Activated CD4-positive, alpha-beta T cell treated with anti-CD3 and anti-CD28 coated beads, Interleukin-2, amount 10 ng/mL, durations not matched to agents 7 days and 5 days (primary cell): ENCODE results near the gene STK32B. TPM values are rescaled to one million over a fixed set of nuclear protein-coding genes. Genes with fewer than 3 reads are reported as not detected.
"Not testable (repeated sequence)": the region's sequence is repeated elsewhere in the genome, so short reads cannot be mapped to it uniquely, and the experiment has no call there.

Experiments used
- CTCF ChIA-PET: fragments of 350-600 bp; sonication (Branson Sonifier 250); formaldehyde crosslinking; loops from one replicate; lab custom pipeline; 2021; ENCODE audit warnings: antibody characterized with exemption; lab: Charles Lee
- POLR2A ChIA-PET: fragments of 350-600 bp; sonication (Branson Sonifier 250); formaldehyde crosslinking; loops from one replicate; lab custom pipeline; 2021; ENCODE audit warnings: antibody characterized with exemption; lab: Charles Lee
- DNase-seq: peaks from one replicate; pipeline ENCODE4 v3.0.0-alpha.2; 2020
- H3K27ac Mint-ChIP-seq: one replicate; pipeline ENCODE4 v1.8.0; 2021; ENCODE audit warnings: mild to moderate bottlenecking, moderate library complexity, mixed read lengths
- H3K27me3 Mint-ChIP-seq: one replicate; pipeline ENCODE4 v1.8.0; 2021; ENCODE audit warnings: mixed read lengths
- H3K36me3 Mint-ChIP-seq: one replicate; pipeline ENCODE4 v1.8.0; 2021; ENCODE audit warnings: low read depth, mixed read lengths
- H3K4me1 Mint-ChIP-seq: one replicate; pipeline ENCODE4 v1.8.0; 2021; ENCODE audit warnings: mixed read lengths
- H3K4me3 Mint-ChIP-seq: one replicate; pipeline ENCODE4 v1.8.0; 2021; ENCODE audit warnings: mild to moderate bottlenecking, moderate library complexity, mixed read lengths
- H3K9me3 Mint-ChIP-seq: one replicate; pipeline ENCODE4 v1.8.0; 2021; ENCODE audit warnings: mixed read lengths
- total RNA-seq, 2 experiments: library from RNA; stranded (reverse); gene quantifications; one replicate each; pipeline ENCODE4 v1.2.3, GENCODE V29; 2021

STK32B gene
- total RNA-seq, 2 experiments from 2014 or later = not detected

DNA sequence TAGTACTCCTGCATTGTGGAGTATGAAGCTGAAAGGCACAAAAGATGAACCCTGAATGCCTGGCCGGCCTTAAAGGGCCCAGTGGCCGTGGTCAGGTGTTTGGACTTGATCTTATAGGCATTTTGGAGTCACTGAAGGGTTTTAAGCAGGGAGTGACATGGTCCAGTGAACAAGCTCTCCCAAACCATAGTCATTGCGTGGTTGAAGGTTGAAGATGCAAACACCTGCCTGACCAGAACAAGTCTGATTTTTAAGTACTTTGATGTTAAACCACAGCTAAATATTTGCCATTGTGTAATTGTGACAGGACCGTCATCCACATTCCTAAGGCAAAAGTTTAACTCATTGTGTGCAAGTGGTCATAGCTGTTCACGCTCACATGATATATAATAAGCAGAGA, 3.3 kb downstream of the STK32B start:
- peaks cover 36% of the 10 kb centered on the region for H3K27me3 Mint-ChIP-seq

DNA sequence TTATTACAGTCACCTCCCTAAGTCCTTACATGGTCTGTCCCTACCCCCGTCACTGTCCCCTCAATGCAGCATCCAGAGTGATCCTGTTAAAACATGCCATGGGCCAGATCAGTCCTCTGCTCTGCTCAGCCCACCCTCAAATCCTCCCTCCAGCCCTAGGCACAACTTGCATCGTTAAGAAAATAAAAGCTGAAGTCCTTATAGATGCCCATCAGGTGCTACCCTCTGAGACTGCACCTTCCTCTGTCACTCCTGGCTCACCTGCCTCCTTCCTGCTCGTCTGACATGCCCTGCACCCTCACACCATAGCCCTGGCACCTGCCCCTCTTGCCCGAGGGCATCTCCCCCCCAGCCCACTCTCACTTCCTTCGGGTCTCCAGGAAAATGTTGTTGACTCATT, 4.1 kb downstream of the STK32B start:
- no peak overlapping the region for H3K27ac Mint-ChIP-seq
- peaks cover 31% of the 10 kb centered on the region for H3K27me3 Mint-ChIP-seq
- no peak overlapping the region for H3K4me3 Mint-ChIP-seq
- H3K4me1 Mint-ChIP-seq = peaks cover 6% of the 10 kb centered on the region
- POLR2A ChIA-PET = no interaction called here
- H3K36me3 Mint-ChIP-seq = no peaks in the 10 kb centered on the region
- CTCF ChIA-PET = no interaction called here
- H3K9me3 Mint-ChIP-seq = no peaks in the 10 kb centered on the region
- DNase-seq = no peak

More for the DNA sequence above, 3.3 kb downstream of the STK32B start:
- Mint-ChIP-seq H3K4me3 (no peak overlapping the region), H3K36me3 (no peaks in the 10 kb centered on the region), H3K9me3 (no peaks in the 10 kb centered on the region), H3K4me1 (peaks cover 6% of the 10 kb centered on the region), H3K27ac (no peak overlapping the region)
- POLR2A ChIA-PET = no interaction called here
- CTCF ChIA-PET = no interaction called here
- DNase-seq = no peak

GRCh38 chr4:5066101-5066500, 14.8 kb downstream of the STK32B start:
- no peak for DNase-seq
- CTCF ChIA-PET = no interaction called here
- Mint-ChIP-seq H3K4me1 (no peaks in the 10 kb centered on the region), H3K4me3 (no peak overlapping the region), H3K27ac (no peak overlapping the region), H3K9me3 (peaks cover 12% of the 10 kb centered on the region), H3K36me3 (no peaks in the 10 kb centered on the region), H3K27me3 (peaks cover 4% of the 10 kb centered on the region)
- POLR2A ChIA-PET = interaction anchor here (0.6 kb wide), 1 partner anchor 16 kb away, joined by 3 read pairs; no protein-coding TSS in a partner anchor

GRCh38 chr4:5066968-5067367, 15.7 kb downstream of the STK32B start:
- CTCF ChIA-PET, POLR2A ChIA-PET: not testable (repeated sequence)

DNA sequence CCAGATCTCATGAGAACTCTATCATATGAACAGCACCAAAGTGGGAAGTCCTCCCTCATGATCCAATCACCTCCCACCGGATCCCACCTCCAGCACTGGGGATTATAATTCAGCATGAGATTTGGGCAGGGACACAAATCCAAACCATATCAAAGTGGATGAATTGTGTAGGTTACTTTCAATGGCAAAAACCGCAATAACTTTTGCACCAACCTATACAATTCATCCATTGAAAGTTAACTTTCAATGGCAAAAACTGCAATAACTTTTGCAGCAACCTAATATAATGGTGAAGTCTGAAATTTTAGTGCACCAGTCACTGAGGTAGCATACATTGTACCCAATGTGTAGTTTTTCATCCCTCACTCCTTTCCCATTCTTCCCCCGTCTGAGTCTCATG, 16.6 kb downstream of the STK32B start:
- H3K4me3 Mint-ChIP-seq = no peak overlapping the region
- no peak for DNase-seq
- H3K4me1 Mint-ChIP-seq = no peaks in the 10 kb centered on the region
- H3K27ac Mint-ChIP-seq = no peak overlapping the region
- H3K27me3 Mint-ChIP-seq = no peaks in the 10 kb centered on the region
- H3K36me3 Mint-ChIP-seq = no peaks in the 10 kb centered on the region
- ChIA-PET POLR2A (no interaction called here), CTCF (no interaction called here)
- H3K9me3 Mint-ChIP-seq = peaks cover 12% of the 10 kb centered on the region

More at GRCh38 chr4:5066968-5067367, 15.7 kb downstream of the STK32B start:
- H3K27ac Mint-ChIP-seq, H3K4me1 Mint-ChIP-seq, H3K27me3 Mint-ChIP-seq, H3K4me3 Mint-ChIP-seq, DNase-seq, H3K36me3 Mint-ChIP-seq: not testable (repeated sequence)
- H3K9me3 Mint-ChIP-seq = peaks cover 12% of the 10 kb centered on the region

- CTCF ChIA-PET = no interaction called here
- POLR2A ChIA-PET = no interaction called here
- no peak overlapping the region for H3K4me3 Mint-ChIP-seq
- no peak for DNase-seq
- peaks cover 12% of the 10 kb centered on the region for H3K9me3 Mint-ChIP-seq
- no peak overlapping the region for H3K27ac Mint-ChIP-seq
- no peaks in the 10 kb centered on the region for H3K4me1 Mint-ChIP-seq
- H3K27me3 Mint-ChIP-seq = no peaks in the 10 kb centered on the region
- no peaks in the 10 kb centered on the region for H3K36me3 Mint-ChIP-seq
Observed at GRCh38 chr4:5069901-5070300, 18.6 kb downstream of the STK32B start.

DNA sequence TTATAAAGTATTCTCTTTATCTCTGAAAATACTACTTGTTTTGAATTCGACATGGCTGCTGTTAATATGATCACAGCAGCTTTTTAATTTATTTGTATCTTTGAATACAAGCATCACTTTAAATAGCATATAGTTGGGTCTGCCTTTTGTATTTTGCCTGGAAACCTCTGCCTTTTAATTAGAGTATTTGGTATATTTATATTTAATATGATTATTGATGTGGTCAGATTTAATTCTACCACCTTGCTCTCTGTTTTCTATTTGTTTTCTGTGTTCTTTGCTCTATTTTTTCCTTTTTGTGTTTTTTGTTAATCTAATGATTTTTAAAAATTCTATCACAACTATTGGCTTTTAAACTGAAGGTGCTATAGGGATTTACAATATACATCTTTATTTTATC, 21.7 kb downstream of the STK32B start:
- ChIA-PET POLR2A (no interaction called here), CTCF (no interaction called here)
- Mint-ChIP-seq H3K27ac (no peak overlapping the region), H3K4me3 (no peak overlapping the region), H3K27me3 (no peaks in the 10 kb centered on the region), H3K4me1 (no peaks in the 10 kb centered on the region), H3K9me3 (peaks cover 12% of the 10 kb centered on the region), H3K36me3 (no peaks in the 10 kb centered on the region)
- no peak for DNase-seq

DNA sequence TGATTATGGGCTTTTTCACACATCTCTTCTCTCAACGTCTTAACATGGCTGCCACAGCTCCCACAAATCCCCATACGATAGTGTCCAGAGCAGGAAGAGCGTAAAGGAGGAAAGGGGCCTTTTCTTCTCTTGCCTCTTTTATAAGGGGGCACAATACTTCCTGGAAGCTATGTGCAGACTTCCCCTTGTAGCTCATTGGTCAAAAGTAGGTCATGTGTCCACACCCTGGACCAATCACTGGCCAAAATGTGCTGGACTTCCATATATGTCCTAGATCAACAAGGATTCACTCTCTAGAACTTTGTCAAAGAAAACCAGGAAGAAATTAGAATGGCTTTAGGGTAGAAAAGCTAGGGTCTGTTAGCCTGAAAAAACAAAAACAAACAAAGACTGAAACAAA, 26.7 kb downstream of the STK32B start:
- H3K4me3 Mint-ChIP-seq = no peak overlapping the region
- no peaks in the 10 kb centered on the region for H3K4me1 Mint-ChIP-seq
- peaks cover 10% of the 10 kb centered on the region for H3K9me3 Mint-ChIP-seq
- H3K27me3 Mint-ChIP-seq = no peaks in the 10 kb centered on the region
- H3K27ac Mint-ChIP-seq = no peak overlapping the region
- POLR2A ChIA-PET = no interaction called here
- CTCF ChIA-PET = no interaction called here
- no peaks in the 10 kb centered on the region for H3K36me3 Mint-ChIP-seq
- no peak for DNase-seq

DNA sequence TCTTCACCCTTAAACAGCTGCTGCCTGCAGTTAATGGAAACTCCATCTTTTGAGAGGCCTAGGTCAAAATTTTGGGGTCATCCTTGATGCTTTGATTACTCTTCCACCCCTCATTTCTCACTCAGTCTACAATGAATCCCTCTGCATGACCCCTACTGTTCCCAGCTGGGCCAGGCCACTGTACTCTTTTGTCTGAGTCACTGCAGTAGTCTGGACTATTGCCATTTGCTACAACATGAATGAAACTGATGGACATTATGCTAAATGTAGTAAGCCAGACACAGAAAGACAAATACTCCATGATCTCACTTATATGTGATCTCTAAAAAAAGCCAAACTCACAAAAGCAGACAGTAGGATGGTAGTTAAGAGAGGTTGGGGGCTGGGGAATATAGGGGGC, 28.3 kb downstream of the STK32B start:
- Mint-ChIP-seq H3K4me3 (no peak overlapping the region), H3K27me3 (no peaks in the 10 kb centered on the region), H3K36me3 (no peaks in the 10 kb centered on the region), H3K9me3 (peaks cover 10% of the 10 kb centered on the region), H3K27ac (no peak overlapping the region), H3K4me1 (no peaks in the 10 kb centered on the region)
- DNase-seq = no peak
- CTCF ChIA-PET = no interaction called here
- POLR2A ChIA-PET = no interaction called here

DNA sequence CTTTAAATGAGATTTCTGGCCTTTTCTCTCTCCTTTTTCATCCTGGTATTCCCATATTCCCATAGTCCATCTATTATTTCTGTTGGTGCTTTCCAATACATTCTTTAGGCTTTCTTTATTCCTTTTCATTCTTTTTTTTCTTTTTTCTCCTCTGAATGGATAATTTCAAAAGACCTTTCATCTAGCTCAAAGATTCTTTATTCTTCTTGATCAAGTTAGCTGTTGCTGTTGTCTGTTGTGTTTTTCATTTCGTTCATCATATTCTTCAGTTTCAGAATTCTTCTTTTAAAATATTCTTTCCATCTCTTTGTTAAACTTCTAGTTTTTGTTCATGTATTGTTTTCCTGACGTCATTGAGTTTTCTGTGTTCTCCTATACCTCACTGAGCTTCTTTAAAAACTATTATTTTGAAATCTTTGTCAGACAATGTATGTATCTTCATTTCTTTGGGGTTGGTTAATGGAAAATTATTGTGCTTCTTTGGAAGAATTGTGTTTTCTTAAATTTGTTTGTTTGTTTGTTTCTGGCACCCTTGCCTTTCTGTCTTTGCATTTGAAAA, 30.2 kb downstream of the STK32B start:
- POLR2A ChIA-PET = interaction anchor here (0.6 kb wide), 1 partner anchor 15 kb away, joined by 3 read pairs; no protein-coding TSS in a partner anchor
- Mint-ChIP-seq H3K27me3 (no peaks in the 10 kb centered on the region), H3K9me3 (peaks cover 21% of the 10 kb centered on the region), H3K4me3 (no peak overlapping the region), H3K36me3 (no peaks in the 10 kb centered on the region), H3K27ac (no peak overlapping the region), H3K4me1 (no peaks in the 10 kb centered on the region)
- CTCF ChIA-PET = no interaction called here
- DNase-seq = no peak

- ChIA-PET POLR2A (no interaction called here), CTCF (no interaction called here)
- Mint-ChIP-seq H3K4me3 (no peak overlapping the region), H3K36me3 (no peaks in the 10 kb centered on the region), H3K9me3 (peaks cover 24% of the 10 kb centered on the region), H3K27me3 (no peaks in the 10 kb centered on the region), H3K27ac (no peak overlapping the region), H3K4me1 (no peaks in the 10 kb centered on the region)
- no peak for DNase-seq
Observed at GRCh38 chr4:5082376-5082775, 31.1 kb downstream of the STK32B start.

DNA sequence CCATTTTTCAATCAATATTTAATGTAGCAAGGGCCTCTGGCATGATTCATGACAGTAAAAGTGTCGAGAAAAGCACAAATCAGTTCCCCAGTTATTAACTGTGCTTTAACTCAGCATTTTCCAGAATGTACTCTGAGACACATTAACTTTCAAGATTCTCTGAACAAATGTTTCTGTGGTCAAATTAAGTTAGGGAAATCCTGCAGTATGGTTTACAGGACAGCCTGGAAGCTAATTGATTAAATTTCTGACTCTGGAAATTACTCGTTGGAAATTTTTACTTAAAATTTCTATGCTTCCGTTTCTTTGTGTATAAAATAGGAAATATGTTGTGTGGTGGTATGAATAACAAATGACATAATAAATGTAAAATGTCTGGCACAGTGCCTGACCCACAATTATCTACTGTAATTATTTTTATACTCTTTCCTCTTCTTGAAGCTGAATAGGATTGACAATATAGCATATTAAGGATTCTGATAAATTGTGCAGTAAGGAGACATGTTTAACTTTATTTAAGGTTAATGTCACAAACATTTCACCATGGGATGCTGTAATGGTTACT, 33.7 kb downstream of the STK32B start:
- no peaks in the 10 kb centered on the region for H3K4me1 Mint-ChIP-seq
- ChIA-PET CTCF (no interaction called here), POLR2A (no interaction called here)
- H3K27ac Mint-ChIP-seq = no peak overlapping the region
- no peaks in the 10 kb centered on the region for H3K36me3 Mint-ChIP-seq
- H3K4me3 Mint-ChIP-seq = no peak overlapping the region
- peaks cover 26% of the 10 kb centered on the region for H3K9me3 Mint-ChIP-seq
- H3K27me3 Mint-ChIP-seq = no peaks in the 10 kb centered on the region
- no peak for DNase-seq

GRCh38 chr4:5086535-5086934, 35.3 kb downstream of the STK32B start:
- no peaks in the 10 kb centered on the region for H3K27me3 Mint-ChIP-seq
- DNase-seq = no peak
- no peaks in the 10 kb centered on the region for H3K4me1 Mint-ChIP-seq
- H3K4me3 Mint-ChIP-seq = no peak overlapping the region
- H3K36me3 Mint-ChIP-seq = no peaks in the 10 kb centered on the region
- H3K9me3 Mint-ChIP-seq = peaks cover 20% of the 10 kb centered on the region
- ChIA-PET CTCF (no interaction called here), POLR2A (no interaction called here)
- H3K27ac Mint-ChIP-seq = no peak overlapping the region

DNA sequence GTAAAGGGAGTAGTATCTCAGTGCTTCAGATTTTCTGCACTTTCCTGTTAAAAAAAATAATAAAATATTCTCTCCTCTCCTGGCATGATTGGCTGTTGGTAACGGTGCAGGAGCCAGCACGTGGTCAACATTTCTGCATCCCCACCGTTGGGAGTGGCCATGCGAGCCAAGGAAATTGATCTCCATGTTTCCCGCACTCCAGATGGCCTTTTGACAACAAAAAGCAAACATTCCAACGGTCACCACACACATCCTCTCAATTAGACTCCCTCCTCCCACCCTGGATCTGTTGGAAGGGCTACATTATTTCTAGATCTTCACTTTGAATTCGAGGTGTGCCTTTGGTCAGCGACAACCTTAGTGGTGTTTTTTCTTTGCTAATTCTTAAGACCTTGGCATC, 45.0 kb downstream of the STK32B start:
- Mint-ChIP-seq H3K4me1 (no peaks in the 10 kb centered on the region), H3K27ac (no peak overlapping the region), H3K36me3 (no peaks in the 10 kb centered on the region), H3K27me3 (no peaks in the 10 kb centered on the region), H3K4me3 (no peak overlapping the region), H3K9me3 (peaks cover 10% of the 10 kb centered on the region)
- CTCF ChIA-PET = no interaction called here
- POLR2A ChIA-PET = no interaction called here
- no peak for DNase-seq
